Tibial artery (tissue), 4 donors: ENCODE measurements around the gene LIPE.

Experiments used
- DNase-seq, 2 donors: peaks; one replicate each; pipeline ENCODE4 v3.0.0-alpha.2; 2019
- H3K27ac ChIP-seq, 2 donors: fragments of 200-600 bp; sonication (generic) in 1 of 2; 1 replicate in 1 of 2; 2 replicates in 1 of 2; pipeline ENCODE4 v1.5.1; 2018 to 2019; ENCODE audit warnings: mild to moderate bottlenecking in 1 of 2
- H3K27me3 ChIP-seq, 2 donors: fragments of 200-600 bp; sonication (generic) in 1 of 2; one replicate each; pipeline versions ENCODE4 v1.5.1 to v1.6.0; 2016 to 2019
- H3K36me3 ChIP-seq, 3 donors: fragments of 200-600 bp; sonication (generic) in 2 of 3; one replicate each; pipeline ENCODE4 v1.5.1; 2016 to 2019; ENCODE audit warnings: mild to moderate bottlenecking in 2 of 3
- H3K4me1 ChIP-seq, 4 donors: fragments of 200-600 bp; sonication (generic) in 2 of 4; 1 replicate in 3 of 4; 2 replicates in 1 of 4; pipeline ENCODE4 v1.5.1; 2016 to 2019
- H3K4me3 ChIP-seq, 2 donors: fragments of 200-600 bp; sonication (generic) in 1 of 2; 1 replicate in 1 of 2; 2 replicates in 1 of 2; pipeline ENCODE4 v1.5.1; 2018 to 2019; ENCODE audit warnings: mild to moderate bottlenecking in 2 of 2
- H3K9me3 ChIP-seq, 3 donors: fragments of 200-600 bp; sonication (generic) in 1 of 3; one replicate each; pipeline ENCODE4 v1.5.1; 2016 to 2019
- intact Hi-C: fragments of 100-400 bp; cut with DNase I; formaldehyde crosslinking; loops from one replicate; pipeline ENCODE4 v1.15.0; 2023; ENCODE audit warnings: low total_unique reads
- TF ChIP-seq, protein P1 (sequence below), 2 experiments: fragments of 200-600 bp in 1 of 2; fragments of 450-650 bp in 1 of 2; IDR thresholded peaks; one replicate each; pipeline ENCODE4 v1.5.1; 2017 to 2019; ENCODE audit warnings: antibody characterized with exemption in 2 of 2, mild to moderate bottlenecking in 1 of 2, moderate library complexity in 1 of 2

LIPE gene

GRCh38 chr19:42411581-42412178, 15.5 kb downstream of the LIPE start:
- DNase-seq, result no peak
- Histone ChIP-seq H3K36me3 (peaks cover 0 to 14% (median 0%) of the 10 kb centered on the region in 3 donors), H3K4me1 (no peaks in the 10 kb centered on the region), H3K4me3 (no peak overlapping the region), H3K27me3 (no peaks in the 10 kb centered on the region), H3K9me3 (no peaks in the 10 kb centered on the region), H3K27ac (no peak overlapping the region)
- TF ChIP-seq, protein P1, sequence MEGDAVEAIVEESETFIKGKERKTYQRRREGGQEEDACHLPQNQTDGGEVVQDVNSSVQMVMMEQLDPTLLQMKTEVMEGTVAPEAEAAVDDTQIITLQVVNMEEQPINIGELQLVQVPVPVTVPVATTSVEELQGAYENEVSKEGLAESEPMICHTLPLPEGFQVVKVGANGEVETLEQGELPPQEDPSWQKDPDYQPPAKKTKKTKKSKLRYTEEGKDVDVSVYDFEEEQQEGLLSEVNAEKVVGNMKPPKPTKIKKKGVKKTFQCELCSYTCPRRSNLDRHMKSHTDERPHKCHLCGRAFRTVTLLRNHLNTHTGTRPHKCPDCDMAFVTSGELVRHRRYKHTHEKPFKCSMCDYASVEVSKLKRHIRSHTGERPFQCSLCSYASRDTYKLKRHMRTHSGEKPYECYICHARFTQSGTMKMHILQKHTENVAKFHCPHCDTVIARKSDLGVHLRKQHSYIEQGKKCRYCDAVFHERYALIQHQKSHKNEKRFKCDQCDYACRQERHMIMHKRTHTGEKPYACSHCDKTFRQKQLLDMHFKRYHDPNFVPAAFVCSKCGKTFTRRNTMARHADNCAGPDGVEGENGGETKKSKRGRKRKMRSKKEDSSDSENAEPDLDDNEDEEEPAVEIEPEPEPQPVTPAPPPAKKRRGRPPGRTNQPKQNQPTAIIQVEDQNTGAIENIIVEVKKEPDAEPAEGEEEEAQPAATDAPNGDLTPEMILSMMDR (IDR thresholded peaks at IDR 0.05), result no peak
- intact Hi-C loops, result no loop called here

- Histone ChIP-seq H3K27me3 (no peaks in the 10 kb centered on the region), H3K9me3 (no peaks in the 10 kb centered on the region), H3K36me3 (peaks cover 0 to 14% (median 0%) of the 10 kb centered on the region in 3 donors), H3K4me3 (no peak overlapping the region), H3K27ac (no peak overlapping the region), H3K4me1 (no peaks in the 10 kb centered on the region)
- no peak for DNase-seq
- intact Hi-C loops, result no loop called here
- TF ChIP-seq, protein P1 (IDR thresholded peaks at IDR 0.05), result no peak
Observed at GRCh38 chr19:42410371-42410770, 16.8 kb downstream of the LIPE start.

GRCh38 chr19:42409477-42409876, 17.7 kb downstream of the LIPE start:
- intact Hi-C loops, result no loop called here
- Histone ChIP-seq H3K4me1 (no peaks in the 10 kb centered on the region), H3K4me3 (no peak overlapping the region), H3K27ac (no peak overlapping the region), H3K9me3 (no peaks in the 10 kb centered on the region), H3K27me3 (no peaks in the 10 kb centered on the region), H3K36me3 (peaks cover 0 to 14% (median 0%) of the 10 kb centered on the region in 3 donors)
- TF ChIP-seq, protein P1 (IDR thresholded peaks at IDR 0.05), result no peak
- DNase-seq, result no peak

DNA sequence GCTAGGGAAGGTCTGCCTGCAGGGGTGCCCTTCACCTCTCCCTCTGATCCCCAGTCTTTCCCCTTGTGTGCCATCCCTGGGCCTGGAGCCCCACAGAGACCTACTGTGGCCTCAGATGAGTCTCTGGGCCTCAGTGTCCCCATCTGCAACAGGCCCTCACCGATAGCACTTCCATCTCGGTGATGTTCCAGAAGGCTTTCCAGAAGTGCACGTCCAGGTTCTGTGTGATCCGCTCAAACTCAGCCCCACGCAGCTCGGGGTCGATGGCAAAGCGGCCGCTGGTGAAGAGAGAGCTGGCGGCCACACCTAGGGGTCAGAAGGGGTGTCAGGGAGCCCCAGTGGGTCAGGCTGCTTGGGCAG, 19.4 kb downstream of the LIPE start:
- no peak for DNase-seq
- Histone ChIP-seq H3K27me3 (no peaks in the 10 kb centered on the region), H3K4me1 (no peaks in the 10 kb centered on the region), H3K4me3 (no peak overlapping the region), H3K9me3 (no peaks in the 10 kb centered on the region), H3K27ac (no peak overlapping the region), H3K36me3 (peaks cover 0 to 14% (median 0%) of the 10 kb centered on the region in 3 donors)
- intact Hi-C loops, result no loop called here
- TF ChIP-seq, protein P1 (IDR thresholded peaks at IDR 0.05), result no peak

- DNase-seq, result no peak
- peaks cover 0 to 2% of the 10 kb centered on the region in 2 donors for H3K27me3 ChIP-seq
- peaks cover 0 to 3% (median 1%) of the 10 kb centered on the region in 4 donors for H3K4me1 ChIP-seq
- H3K36me3 ChIP-seq, result peaks cover 0 to 14% (median 0%) of the 10 kb centered on the region in 3 donors
- no peaks in the 10 kb centered on the region for H3K9me3 ChIP-seq
- no peak overlapping the region for H3K4me3 ChIP-seq
- H3K27ac ChIP-seq, result no peak overlapping the region
- intact Hi-C loops, result no loop called here
- TF ChIP-seq, protein P1 (IDR thresholded peaks at IDR 0.05), result no peak
Observed at GRCh38 chr19:42407085-42407815, 19.9 kb downstream of the LIPE start.
